HepG2 (cell line): ENCODE results near the gene BTRC. TPM values are rescaled to one million over a fixed set of nuclear protein-coding genes. Genes with fewer than 3 reads are reported as not detected.

Source experiments
- EHMT2 ChIP-seq: fragments of 200-600 bp; sonication (generic); IDR thresholded peaks from 2 replicates; pipeline ENCODE4 v1.7.0; 2017; ENCODE audit warnings: antibody characterized with exemption, low read depth, low read length, borderline replicate concordance
- GPN1 ChIP-seq: sonication (generic); formaldehyde crosslinking; IDR thresholded peaks from 2 replicates; pipeline ENCODE4 v1.5.1; 2020; ENCODE audit warnings: missing genetic modification reagents, borderline replicate concordance
- HDAC6 ChIP-seq: fragments of 200-600 bp; sonication (generic); IDR thresholded peaks from 2 replicates; pipeline ENCODE4 v1.7.0; 2017; ENCODE audit warnings: mild to moderate bottlenecking, antibody characterized with exemption, low read length, low read depth
- HOXA7 ChIP-seq: sonication (generic); formaldehyde crosslinking; IDR thresholded peaks from 2 replicates; pipeline ENCODE4 v1.8.1; 2022; ENCODE audit warnings: mild to moderate bottlenecking, missing genetic modification reagents, moderate library complexity
- IKZF1 ChIP-seq: fragments of 450-650 bp; IDR thresholded peaks from 2 replicates; pipeline ENCODE4 v1.7.1; 2016
- MED8 ChIP-seq: sonication (generic); formaldehyde crosslinking; IDR thresholded peaks from 2 replicates; pipeline ENCODE4 v1.8.1; 2023; ENCODE audit warnings: mild to moderate bottlenecking, missing genetic modification reagents; ENCODE audit not compliant: insufficient replicate concordance
- MTF2 ChIP-seq: sonication (generic); formaldehyde crosslinking; IDR thresholded peaks from 2 replicates; pipeline ENCODE4 v1.5.0; 2020; ENCODE audit warnings: missing genetic modification reagents, borderline replicate concordance
- NFRKB ChIP-seq: fragments of 450-650 bp; IDR thresholded peaks from 2 replicates; pipeline ENCODE4 v1.6.1; 2017
- NPAS2 ChIP-seq: sonication (generic); formaldehyde crosslinking; IDR thresholded peaks from 2 replicates; pipeline ENCODE4 v1.8.0; 2022; ENCODE audit warnings: mild to moderate bottlenecking, missing genetic modification reagents, borderline replicate concordance
- PHF8 ChIP-seq: sonication (generic); formaldehyde crosslinking; IDR thresholded peaks from 2 replicates; pipeline ENCODE4 v1.5.0; 2020; ENCODE audit warnings: missing genetic modification reagents
- POLR2G ChIP-seq: fragments of 200-400 bp; formaldehyde crosslinking; IDR thresholded peaks from 2 replicates; pipeline ENCODE4 v1.6.1; 2018; ENCODE audit warnings: mild to moderate bottlenecking, low read depth, low read length, moderate library complexity
- RAD21 ChIP-seq: fragments of 450-650 bp; formaldehyde crosslinking; IDR thresholded peaks from 2 replicates; pipeline ENCODE4 v1.5.0; 2020; ENCODE audit warnings: mild to moderate bottlenecking
- RBM39 ChIP-seq: fragments of 200-400 bp; formaldehyde crosslinking; IDR thresholded peaks from one replicate; pipeline ENCODE4 v1.6.1; 2018; ENCODE audit warnings: antibody characterized with exemption, mild to moderate bottlenecking, low read depth, low read length; ENCODE audit not compliant: poor library complexity, severe bottlenecking
- RELA ChIP-seq: sonication (generic); formaldehyde crosslinking; IDR thresholded peaks from 2 replicates; pipeline ENCODE4 v1.4.0; 2020; ENCODE audit warnings: missing genetic modification reagents
- RXRA ChIP-seq: sonication (generic); formaldehyde crosslinking; IDR thresholded peaks from 2 replicates; pipeline ENCODE4 v1.5.1; 2020; ENCODE audit warnings: missing genetic modification reagents
- SATB2 ChIP-seq: sonication (generic); formaldehyde crosslinking; IDR thresholded peaks from 2 replicates; pipeline ENCODE4 v1.5.0; 2020; ENCODE audit warnings: missing genetic modification reagents
- SMYD3 ChIP-seq: sonication (generic); formaldehyde crosslinking; IDR thresholded peaks from 2 replicates; pipeline ENCODE4 v1.8.1; 2023; ENCODE audit warnings: mild to moderate bottlenecking, missing genetic modification reagents
- SNAI1 ChIP-seq: sonication (generic); formaldehyde crosslinking; IDR thresholded peaks from 2 replicates; pipeline ENCODE4 v1.5.0; 2020; ENCODE audit warnings: mild to moderate bottlenecking, missing genetic modification reagents, borderline replicate concordance
- TARDBP ChIP-seq: sonication (generic); formaldehyde crosslinking; IDR thresholded peaks from 2 replicates; pipeline ENCODE4 v1.8.0; 2022; ENCODE audit warnings: mild to moderate bottlenecking, missing genetic modification reagents
- TGIF2 ChIP-seq: IDR thresholded peaks from 2 replicates; pipeline ENCODE4 v1.6.1; 2016; ENCODE audit warnings: control low read depth, missing compliant biosample characterization
- TP53 ChIP-seq: sonication (generic); formaldehyde crosslinking; conservative IDR thresholded peaks from 2 replicates; pipeline ENCODE4 v1.4.0; 2020; ENCODE audit warnings: missing genetic modification reagents
- ZMYM2 ChIP-seq: sonication (generic); formaldehyde crosslinking; IDR thresholded peaks from 2 replicates; pipeline ENCODE4 v1.8.0; 2022; ENCODE audit warnings: mild to moderate bottlenecking, missing genetic modification reagents
- ZNF136 ChIP-seq: sonication (generic); formaldehyde crosslinking; IDR thresholded peaks from 2 replicates; pipeline ENCODE4 v1.8.1; 2022; ENCODE audit warnings: low read depth, mild to moderate bottlenecking, moderate library complexity, missing genetic modification reagents
- ZNF143 ChIP-seq: sonication (generic); formaldehyde crosslinking; IDR thresholded peaks from 2 replicates; pipeline ENCODE4 v1.4.0; 2020; ENCODE audit warnings: missing genetic modification reagents
- ZNF205 ChIP-seq: IDR thresholded peaks from 2 replicates; pipeline ENCODE4 v1.6.1; 2018; ENCODE audit warnings: missing biosample characterization, missing genetic modification reagents
- ZNF567 ChIP-seq: sonication (generic); formaldehyde crosslinking; IDR thresholded peaks from 2 replicates; pipeline ENCODE4 v1.8.1; 2023; ENCODE audit warnings: mild to moderate bottlenecking, missing genetic modification reagents, borderline replicate concordance
- polyA plus RNA-seq, 8 experiments: library from polyadenylated mRNA; depleted of rRNA in 3 of 8; stranded (reverse) in 7 of 8; unstranded in 1 of 8; fragments of >200 nt; fragmentation: Illumina TruSeq in 4 of 8; extraction: Trizol in 4 of 8; gene quantifications; 2 replicates each; pipeline versions ENCODE4 v1.2.1 to v1.2.3, GENCODE V29; 2011 to 2016; ENCODE audit warnings: low read depth in 4 of 8, missing spikeins in 1 of 8, mixed read lengths in 1 of 8; ENCODE audit not compliant: insufficient read depth in 1 of 8
- total RNA-seq, 5 experiments: library from RNA; depleted of rRNA; stranded (reverse); fragments of >200 nt; fragmentation: Illumina TruSeq; extraction: Trizol; gene quantifications; 2 replicates each; pipeline ENCODE4 v1.2.3, GENCODE V29; 2016; ENCODE audit warnings: low read depth in 1 of 5
- TF ChIP-seq, protein P1 (sequence below): sonication (generic); formaldehyde crosslinking; IDR thresholded peaks from 2 replicates; pipeline ENCODE4 v1.4.0; 2020; ENCODE audit warnings: mild to moderate bottlenecking, low read depth, missing genetic modification reagents
- TF ChIP-seq, protein P2 (sequence below): sonication (generic); formaldehyde crosslinking; IDR thresholded peaks from 2 replicates; pipeline ENCODE4 v1.4.0; 2020; ENCODE audit warnings: mild to moderate bottlenecking, missing genetic modification reagents

BTRC gene
- total and polyA plus RNA-seq, 2 of the 13 experiments (the other 11 are each of a cell fraction or from before 2014, with no cell fraction given): 12.0 to 14.4 TPM

DNA sequence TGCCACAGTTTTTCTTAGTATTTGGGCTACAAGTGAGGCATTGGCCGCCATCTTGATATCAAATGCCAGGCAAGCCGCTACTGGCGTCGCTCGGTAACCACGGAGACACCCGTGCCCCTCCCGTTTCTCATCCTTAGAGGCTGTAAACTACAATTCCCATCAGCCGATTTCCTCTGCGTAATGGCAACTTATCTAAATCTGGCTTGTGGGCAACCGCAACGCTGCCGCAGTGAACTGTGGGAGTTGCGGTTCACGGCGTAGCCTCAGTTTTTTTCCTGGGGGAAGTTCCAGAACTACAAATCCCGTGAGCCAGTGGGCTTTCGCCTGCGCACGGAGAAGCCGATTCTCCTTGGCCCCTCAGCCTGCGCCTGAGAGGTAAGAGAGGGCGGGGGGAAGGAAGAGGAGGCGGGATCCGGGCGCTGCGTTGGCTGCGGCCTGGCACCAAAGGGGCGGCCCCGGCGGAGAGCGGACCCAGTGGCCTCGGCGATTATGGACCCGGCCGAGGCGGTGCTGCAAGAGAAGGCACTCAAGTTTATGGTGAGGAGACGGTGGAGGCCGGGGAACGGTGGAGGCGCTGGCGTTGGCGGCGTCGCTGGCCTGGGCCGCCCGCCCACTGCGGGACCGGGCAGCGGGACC, at the start of gene BTRC (continued):
- TF ChIP-seq SMYD3 (CRISPR knock-in tag) (no peak), SNAI1 (CRISPR knock-in tag) (no peak), SATB2 (no peak), MED8 (CRISPR knock-in tag) (peak; percentile 60), MTF2 (CRISPR knock-in tag) (no peak), GPN1 (CRISPR knock-in tag) (no peak), HDAC6 (no peak), PHF8 (peak; percentile 80), TGIF2 (CRISPR knock-in tag) (no peak), ZNF136 (CRISPR knock-in tag) (peak; percentile 69; the same call in 1 of the 2 replicates), RAD21 (CRISPR knock-in tag) (no peak), IKZF1 (no peak), TP53 (CRISPR knock-in tag) (no peak), HOXA7 (no peak), TARDBP (CRISPR knock-in tag) (peak; percentile 33; the same call in 1 of the 2 replicates), EHMT2 (no peak), RELA (no peak; the same call in 1 of the 2 replicates), ZNF567 (CRISPR knock-in tag) (no peak; the same call in 1 of the 2 replicates), RBM39 (peak; percentile 35), ZNF143 (CRISPR knock-in tag) (peak; percentile 100), NPAS2 (CRISPR knock-in tag) (no peak), POLR2G (peak; percentile 85), ZMYM2 (no peak), ZNF205 (CRISPR knock-in tag) (no peak; the same call in 1 of the 2 replicates), RXRA (0 out of 2 replicates have a peak, but pooled peaks have one; percentile 47), NFRKB (no peak)
- TF ChIP-seq, protein P1, sequence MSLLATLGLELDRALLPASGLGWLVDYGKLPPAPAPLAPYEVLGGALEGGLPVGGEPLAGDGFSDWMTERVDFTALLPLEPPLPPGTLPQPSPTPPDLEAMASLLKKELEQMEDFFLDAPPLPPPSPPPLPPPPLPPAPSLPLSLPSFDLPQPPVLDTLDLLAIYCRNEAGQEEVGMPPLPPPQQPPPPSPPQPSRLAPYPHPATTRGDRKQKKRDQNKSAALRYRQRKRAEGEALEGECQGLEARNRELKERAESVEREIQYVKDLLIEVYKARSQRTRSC (CRISPR knock-in tag): no peak
- TF ChIP-seq, protein P2, sequence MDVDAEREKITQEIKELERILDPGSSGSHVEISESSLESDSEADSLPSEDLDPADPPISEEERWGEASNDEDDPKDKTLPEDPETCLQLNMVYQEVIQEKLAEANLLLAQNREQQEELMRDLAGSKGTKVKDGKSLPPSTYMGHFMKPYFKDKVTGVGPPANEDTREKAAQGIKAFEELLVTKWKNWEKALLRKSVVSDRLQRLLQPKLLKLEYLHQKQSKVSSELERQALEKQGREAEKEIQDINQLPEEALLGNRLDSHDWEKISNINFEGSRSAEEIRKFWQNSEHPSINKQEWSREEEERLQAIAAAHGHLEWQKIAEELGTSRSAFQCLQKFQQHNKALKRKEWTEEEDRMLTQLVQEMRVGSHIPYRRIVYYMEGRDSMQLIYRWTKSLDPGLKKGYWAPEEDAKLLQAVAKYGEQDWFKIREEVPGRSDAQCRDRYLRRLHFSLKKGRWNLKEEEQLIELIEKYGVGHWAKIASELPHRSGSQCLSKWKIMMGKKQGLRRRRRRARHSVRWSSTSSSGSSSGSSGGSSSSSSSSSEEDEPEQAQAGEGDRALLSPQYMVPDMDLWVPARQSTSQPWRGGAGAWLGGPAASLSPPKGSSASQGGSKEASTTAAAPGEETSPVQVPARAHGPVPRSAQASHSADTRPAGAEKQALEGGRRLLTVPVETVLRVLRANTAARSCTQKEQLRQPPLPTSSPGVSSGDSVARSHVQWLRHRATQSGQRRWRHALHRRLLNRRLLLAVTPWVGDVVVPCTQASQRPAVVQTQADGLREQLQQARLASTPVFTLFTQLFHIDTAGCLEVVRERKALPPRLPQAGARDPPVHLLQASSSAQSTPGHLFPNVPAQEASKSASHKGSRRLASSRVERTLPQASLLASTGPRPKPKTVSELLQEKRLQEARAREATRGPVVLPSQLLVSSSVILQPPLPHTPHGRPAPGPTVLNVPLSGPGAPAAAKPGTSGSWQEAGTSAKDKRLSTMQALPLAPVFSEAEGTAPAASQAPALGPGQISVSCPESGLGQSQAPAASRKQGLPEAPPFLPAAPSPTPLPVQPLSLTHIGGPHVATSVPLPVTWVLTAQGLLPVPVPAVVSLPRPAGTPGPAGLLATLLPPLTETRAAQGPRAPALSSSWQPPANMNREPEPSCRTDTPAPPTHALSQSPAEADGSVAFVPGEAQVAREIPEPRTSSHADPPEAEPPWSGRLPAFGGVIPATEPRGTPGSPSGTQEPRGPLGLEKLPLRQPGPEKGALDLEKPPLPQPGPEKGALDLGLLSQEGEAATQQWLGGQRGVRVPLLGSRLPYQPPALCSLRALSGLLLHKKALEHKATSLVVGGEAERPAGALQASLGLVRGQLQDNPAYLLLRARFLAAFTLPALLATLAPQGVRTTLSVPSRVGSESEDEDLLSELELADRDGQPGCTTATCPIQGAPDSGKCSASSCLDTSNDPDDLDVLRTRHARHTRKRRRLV (CRISPR knock-in tag): no peak; the same call in 1 of the 2 replicates
